ENCODE results near the gene MALT1.

DNA sequence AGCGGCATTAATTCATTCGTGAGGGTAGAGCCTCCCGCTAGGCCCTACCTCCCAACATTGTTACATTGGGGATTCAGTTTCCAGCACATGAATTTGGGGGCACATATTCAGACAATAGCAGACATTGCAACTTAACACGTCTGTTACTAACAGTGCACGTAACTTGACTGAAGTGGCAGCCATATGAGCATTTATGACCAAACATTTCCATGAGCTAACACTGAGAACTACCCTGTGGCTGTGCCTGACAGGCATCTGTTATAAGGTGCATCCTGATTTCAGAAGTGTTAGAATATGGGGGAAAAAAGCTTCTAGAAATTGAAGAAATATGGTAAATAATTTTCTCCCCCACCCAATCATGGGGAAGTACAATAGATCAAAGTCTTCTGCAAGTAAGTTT, 24.5 kb downstream of the MALT1 start:
- TF ChIP-seq, protein P1, sequence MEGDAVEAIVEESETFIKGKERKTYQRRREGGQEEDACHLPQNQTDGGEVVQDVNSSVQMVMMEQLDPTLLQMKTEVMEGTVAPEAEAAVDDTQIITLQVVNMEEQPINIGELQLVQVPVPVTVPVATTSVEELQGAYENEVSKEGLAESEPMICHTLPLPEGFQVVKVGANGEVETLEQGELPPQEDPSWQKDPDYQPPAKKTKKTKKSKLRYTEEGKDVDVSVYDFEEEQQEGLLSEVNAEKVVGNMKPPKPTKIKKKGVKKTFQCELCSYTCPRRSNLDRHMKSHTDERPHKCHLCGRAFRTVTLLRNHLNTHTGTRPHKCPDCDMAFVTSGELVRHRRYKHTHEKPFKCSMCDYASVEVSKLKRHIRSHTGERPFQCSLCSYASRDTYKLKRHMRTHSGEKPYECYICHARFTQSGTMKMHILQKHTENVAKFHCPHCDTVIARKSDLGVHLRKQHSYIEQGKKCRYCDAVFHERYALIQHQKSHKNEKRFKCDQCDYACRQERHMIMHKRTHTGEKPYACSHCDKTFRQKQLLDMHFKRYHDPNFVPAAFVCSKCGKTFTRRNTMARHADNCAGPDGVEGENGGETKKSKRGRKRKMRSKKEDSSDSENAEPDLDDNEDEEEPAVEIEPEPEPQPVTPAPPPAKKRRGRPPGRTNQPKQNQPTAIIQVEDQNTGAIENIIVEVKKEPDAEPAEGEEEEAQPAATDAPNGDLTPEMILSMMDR (IDR thresholded peaks at IDR 0.05), result no peak
- TF ChIP-seq POLR2A (IDR thresholded peaks at IDR 0.05), result no peak
